Adrenal gland (tissue), 5 donors: Measurements from ENCODE around the gene BMERB1.
"Not testable (repeated sequence)": the region's sequence is repeated elsewhere in the genome, so short reads cannot be mapped to it uniquely, and the experiment has no call there.

Experiments used
- CTCF ChIP-seq, 6 experiments: fragments of 450-650 bp in 4 of 6; fragments of 200-600 bp in 2 of 6; sonication (generic) in 1 of 6; IDR thresholded peaks; 1 replicate in 5 of 6; 2 replicates in 1 of 6; pipeline versions ENCODE4 v1.5.1 to v1.8.0; 2016 to 2021; ENCODE audit warnings: antibody characterized with exemption in 6 of 6, mild to moderate bottlenecking in 2 of 6, moderate library complexity in 1 of 6
- POLR2A ChIP-seq, 2 donors: fragments of 450-650 bp; IDR thresholded peaks; one replicate each; pipeline ENCODE4 v1.6.1; 2017; ENCODE audit warnings: antibody characterized with exemption in 2 of 2, mild to moderate bottlenecking in 2 of 2, moderate library complexity in 1 of 2
- donor health status: DM: no; HTN: no; CAD: no.

GRCh38 chr16:15421696-15422095, 12.7 kb upstream of the BMERB1 start:
- TF ChIP-seq CTCF, POLR2A (IDR thresholded peaks at IDR 0.05): not testable (repeated sequence)
